GM23338 (cell line): ENCODE data around the gene HSF4. TPM values are rescaled to one million over a fixed set of nuclear protein-coding genes. Genes with fewer than 3 reads are reported as not detected.
A peak's percentile ranks its signal among the peaks of the same experiment; 100 is the strongest.

Experiments used
- ATAC-seq: fragments of 200-7000 bp; cut with Tn5 transposase; 3 replicates; pipeline ENCODE4 v1.9.1; 2020
- DNase-seq: peaks from one replicate; pipeline ENCODE4 v3.0.0-alpha.2; 2015; ENCODE audit warnings: low spot score
- H2AFZ ChIP-seq: fragments of 200-600 bp; sonication (generic); 2 replicates; pipeline ENCODE4 v1.8.0; 2016; ENCODE audit warnings: antibody characterized with exemption, mild to moderate bottlenecking, moderate library complexity
- H3F3A ChIP-seq: fragments of 200-600 bp; sonication (generic); replicated peaks from 2 replicates; pipeline ENCODE4 v1.8.0; 2017; ENCODE audit warnings: antibody characterized with exemption, mixed run types, low read depth
- H3K27ac ChIP-seq: fragments of 200-600 bp; sonication (generic); 2 replicates; pipeline ENCODE4 v1.6.1; 2016; ENCODE audit warnings: low read depth
- H3K27me3 ChIP-seq: fragments of 200-600 bp; sonication (generic); 2 replicates; pipeline ENCODE4 v1.8.0; 2016; ENCODE audit warnings: mild to moderate bottlenecking, mixed run types, moderate library complexity; ENCODE audit not compliant: insufficient read depth
- H3K36me3 ChIP-seq: fragments of 200-600 bp; sonication (generic); 2 replicates; pipeline ENCODE4 v1.8.0; 2016; ENCODE audit warnings: mild to moderate bottlenecking; ENCODE audit not compliant: insufficient read depth
- H3K4me1 ChIP-seq: fragments of 200-600 bp; sonication (generic); 2 replicates; pipeline ENCODE4 v1.8.0; 2016; ENCODE audit warnings: mild to moderate bottlenecking, moderate library complexity; ENCODE audit not compliant: insufficient read depth
- H3K4me2 ChIP-seq: fragments of 200-600 bp; sonication (generic); 2 replicates; pipeline ENCODE4 v1.7.1; 2017; ENCODE audit warnings: mixed run types
- H3K4me3 ChIP-seq: fragments of 200-600 bp; sonication (generic); 2 replicates; pipeline ENCODE4 v1.6.1; 2016; ENCODE audit warnings: mixed run types
- H3K79me2 ChIP-seq: fragments of 200-600 bp; sonication (generic); replicated peaks from 2 replicates; pipeline ENCODE4 v1.8.0; 2017; ENCODE audit warnings: mild to moderate bottlenecking; ENCODE audit not compliant: insufficient read depth
- H3K9me2 ChIP-seq: fragments of 200-600 bp; sonication (generic); 2 replicates; pipeline ENCODE4 v1.8.0; 2017; ENCODE audit not compliant: insufficient read depth
- H4K20me1 ChIP-seq: fragments of 200-600 bp; sonication (generic); replicated peaks from 2 replicates; pipeline ENCODE4 v1.8.0; 2017; ENCODE audit warnings: mild to moderate bottlenecking; ENCODE audit not compliant: insufficient read depth
- H3K27ac Mint-ChIP-seq: 2 replicates; pipeline ENCODE4 v1.8.0; 2020; ENCODE audit warnings: inconsistent platforms, mild to moderate bottlenecking, moderate library complexity, mixed read lengths
- H3K27me3 Mint-ChIP-seq: 3 replicates; pipeline ENCODE4 v1.8.0; 2022; ENCODE audit warnings: low read depth, mild to moderate bottlenecking, moderate library complexity, mixed read lengths, inconsistent platforms; ENCODE audit not compliant: insufficient read depth, poor library complexity
- H3K36me3 Mint-ChIP-seq: 3 replicates; pipeline ENCODE4 v1.8.0; 2021; ENCODE audit warnings: low read depth, mild to moderate bottlenecking, inconsistent platforms, moderate library complexity, mixed read lengths
- H3K4me1 Mint-ChIP-seq: 3 replicates; pipeline ENCODE4 v1.8.0; 2020; ENCODE audit warnings: mild to moderate bottlenecking, inconsistent platforms, mixed read lengths
- H3K4me3 Mint-ChIP-seq: 3 replicates; pipeline ENCODE4 v1.8.0; 2021; ENCODE audit warnings: moderate library complexity, mild to moderate bottlenecking, inconsistent platforms, mixed read lengths
- H3K9me3 Mint-ChIP-seq: 3 replicates; pipeline ENCODE4 v1.8.0; 2020; ENCODE audit warnings: moderate library complexity, mild to moderate bottlenecking, inconsistent platforms, mixed read lengths
- EZH2phosphoT487 ChIP-seq: fragments of 200-600 bp; sonication (generic); IDR thresholded peaks from one replicate; pipeline ENCODE4 v1.8.1; 2018; ENCODE audit warnings: antibody characterized with exemption; ENCODE audit not compliant: unreplicated experiment
- JUNB ChIP-seq: IDR thresholded peaks from one replicate; pipeline ENCODE4 v1.6.1; 2016; ENCODE audit warnings: antibody characterized with exemption; ENCODE audit not compliant: unreplicated experiment
- POLR2AphosphoS5 ChIP-seq: IDR thresholded peaks from 2 replicates; pipeline ENCODE4 v1.6.1; 2016; ENCODE audit warnings: antibody characterized with exemption, low read depth
- long read RNA-seq: library from polyadenylated mRNA; unstranded; transcript quantifications from one replicate; pipeline ENCODE4 v2.0.0, GENCODE V29; 2020; ENCODE audit not compliant: unreplicated experiment
- polyA plus RNA-seq: library from polyadenylated mRNA; unstranded; fragments of >200 nt; fragmentation: Nextera tagmentation; extraction: Ambion mirVana; gene quantifications from 2 replicates; pipeline ENCODE4 v1.2.1, GENCODE V29; 2016
- total RNA-seq: library from RNA; depleted of rRNA; stranded (reverse); fragments of >200 nt; shearing (Covaris generic); gene quantifications from 2 replicates; pipeline ENCODE4 v1.2.3, GENCODE V29; 2014; rRNA removed
- TF ChIP-seq, protein P1 (sequence below): fragments of 250-450 bp; sonication (Bioruptor Pico); IDR thresholded peaks from 2 replicates; pipeline ENCODE4 v1.5.0; 2020; ENCODE audit warnings: mild to moderate bottlenecking, moderate library complexity
- TF ChIP-seq, protein P2 (sequence below), 2 experiments: fragments of 200-600 bp in 1 of 2; sonication (generic) in 1 of 2; conservative IDR thresholded peaks; 2 replicates each; pipeline versions ENCODE4 v1.5.1 to v1.6.1; 2016 to 2017; ENCODE audit warnings: antibody characterized with exemption in 2 of 2, low read depth in 2 of 2, mild to moderate bottlenecking in 2 of 2, moderate library complexity in 1 of 2

The HSF4 gene, protein sequence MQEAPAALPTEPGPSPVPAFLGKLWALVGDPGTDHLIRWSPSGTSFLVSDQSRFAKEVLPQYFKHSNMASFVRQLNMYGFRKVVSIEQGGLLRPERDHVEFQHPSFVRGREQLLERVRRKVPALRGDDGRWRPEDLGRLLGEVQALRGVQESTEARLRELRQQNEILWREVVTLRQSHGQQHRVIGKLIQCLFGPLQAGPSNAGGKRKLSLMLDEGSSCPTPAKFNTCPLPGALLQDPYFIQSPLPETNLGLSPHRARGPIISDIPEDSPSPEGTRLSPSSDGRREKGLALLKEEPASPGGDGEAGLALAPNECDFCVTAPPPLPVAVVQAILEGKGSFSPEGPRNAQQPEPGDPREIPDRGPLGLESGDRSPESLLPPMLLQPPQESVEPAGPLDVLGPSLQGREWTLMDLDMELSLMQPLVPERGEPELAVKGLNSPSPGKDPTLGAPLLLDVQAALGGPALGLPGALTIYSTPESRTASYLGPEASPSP
- total RNA-seq (1.3 TPM in 1 of 2 replicates, not detected in the other), polyA plus RNA-seq (0.19 TPM in 1 of 2 replicates, not detected in the other)
- long read RNA-seq = 0 reads

DNA sequence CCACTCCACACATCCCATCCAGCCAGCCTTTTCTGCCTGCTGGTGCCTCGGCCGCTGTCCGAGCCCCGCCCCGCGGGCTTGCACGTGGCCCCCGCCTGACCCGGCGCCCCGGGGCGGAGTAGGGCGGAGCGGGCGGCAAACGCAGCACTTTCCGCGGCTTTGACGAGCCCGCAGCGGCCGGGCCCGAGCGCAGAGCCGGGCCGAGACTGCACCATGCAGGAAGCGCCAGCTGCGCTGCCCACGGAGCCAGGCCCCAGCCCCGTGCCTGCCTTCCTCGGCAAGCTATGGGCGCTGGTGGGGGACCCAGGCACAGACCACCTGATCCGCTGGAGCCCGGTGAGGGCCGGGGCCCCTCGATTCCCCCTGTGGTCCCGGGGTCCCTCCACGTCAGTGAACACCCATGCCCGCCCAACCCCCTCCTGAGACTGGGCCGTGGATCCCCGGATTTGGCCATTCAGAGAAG lies at the start of gene HSF4:
HSF4 (plus strand) TSS at position 147 of the 463 bp plus-strand sequence; CDS start at position 214, 67 bp downstream.
- H3K9me3 Mint-ChIP-seq = peaks cover 4% of the 10 kb centered on the region; the same call in 2 of the 3 replicates

More for the DNA sequence above, at the start of gene HSF4:
- Histone ChIP-seq H3K36me3 (no peaks in the 10 kb centered on the region), H3K27me3 (peaks cover 100% of the 10 kb centered on the region), H3K9me2 (no peaks in the 10 kb centered on the region), H3K27ac (no peak within 1 kb of the TSS), H3K4me2 (peak within 1 kb of the TSS; percentile 79), H3K4me3 (peak within 1 kb of the TSS; percentile 59), H2AFZ (peak within 1 kb of the TSS; percentile 69), H3F3A (peaks cover 10% of the 10 kb centered on the region), H4K20me1 (no peaks in the 10 kb centered on the region; the same call in 1 of the 2 replicates), H3K79me2 (no peaks in the 10 kb centered on the region), H3K4me1 (peaks cover 22% of the 10 kb centered on the region; the same call in 1 of the 2 replicates)
- Mint-ChIP-seq H3K4me3 (peak within 1 kb of the TSS; percentile 60), H3K36me3 (no peaks in the 10 kb centered on the region), H3K4me1 (peaks cover 35% of the 10 kb centered on the region), H3K27me3 (peaks cover 98% of the 10 kb centered on the region), H3K27ac (no peak within 1 kb of the TSS)
- ATAC-seq (peak; percentile 4), DNase-seq (no peak)
- TF ChIP-seq POLR2AphosphoS5 (no peak), EZH2phosphoT487 (no peak), JUNB (no peak)
- TF ChIP-seq, protein P1, sequence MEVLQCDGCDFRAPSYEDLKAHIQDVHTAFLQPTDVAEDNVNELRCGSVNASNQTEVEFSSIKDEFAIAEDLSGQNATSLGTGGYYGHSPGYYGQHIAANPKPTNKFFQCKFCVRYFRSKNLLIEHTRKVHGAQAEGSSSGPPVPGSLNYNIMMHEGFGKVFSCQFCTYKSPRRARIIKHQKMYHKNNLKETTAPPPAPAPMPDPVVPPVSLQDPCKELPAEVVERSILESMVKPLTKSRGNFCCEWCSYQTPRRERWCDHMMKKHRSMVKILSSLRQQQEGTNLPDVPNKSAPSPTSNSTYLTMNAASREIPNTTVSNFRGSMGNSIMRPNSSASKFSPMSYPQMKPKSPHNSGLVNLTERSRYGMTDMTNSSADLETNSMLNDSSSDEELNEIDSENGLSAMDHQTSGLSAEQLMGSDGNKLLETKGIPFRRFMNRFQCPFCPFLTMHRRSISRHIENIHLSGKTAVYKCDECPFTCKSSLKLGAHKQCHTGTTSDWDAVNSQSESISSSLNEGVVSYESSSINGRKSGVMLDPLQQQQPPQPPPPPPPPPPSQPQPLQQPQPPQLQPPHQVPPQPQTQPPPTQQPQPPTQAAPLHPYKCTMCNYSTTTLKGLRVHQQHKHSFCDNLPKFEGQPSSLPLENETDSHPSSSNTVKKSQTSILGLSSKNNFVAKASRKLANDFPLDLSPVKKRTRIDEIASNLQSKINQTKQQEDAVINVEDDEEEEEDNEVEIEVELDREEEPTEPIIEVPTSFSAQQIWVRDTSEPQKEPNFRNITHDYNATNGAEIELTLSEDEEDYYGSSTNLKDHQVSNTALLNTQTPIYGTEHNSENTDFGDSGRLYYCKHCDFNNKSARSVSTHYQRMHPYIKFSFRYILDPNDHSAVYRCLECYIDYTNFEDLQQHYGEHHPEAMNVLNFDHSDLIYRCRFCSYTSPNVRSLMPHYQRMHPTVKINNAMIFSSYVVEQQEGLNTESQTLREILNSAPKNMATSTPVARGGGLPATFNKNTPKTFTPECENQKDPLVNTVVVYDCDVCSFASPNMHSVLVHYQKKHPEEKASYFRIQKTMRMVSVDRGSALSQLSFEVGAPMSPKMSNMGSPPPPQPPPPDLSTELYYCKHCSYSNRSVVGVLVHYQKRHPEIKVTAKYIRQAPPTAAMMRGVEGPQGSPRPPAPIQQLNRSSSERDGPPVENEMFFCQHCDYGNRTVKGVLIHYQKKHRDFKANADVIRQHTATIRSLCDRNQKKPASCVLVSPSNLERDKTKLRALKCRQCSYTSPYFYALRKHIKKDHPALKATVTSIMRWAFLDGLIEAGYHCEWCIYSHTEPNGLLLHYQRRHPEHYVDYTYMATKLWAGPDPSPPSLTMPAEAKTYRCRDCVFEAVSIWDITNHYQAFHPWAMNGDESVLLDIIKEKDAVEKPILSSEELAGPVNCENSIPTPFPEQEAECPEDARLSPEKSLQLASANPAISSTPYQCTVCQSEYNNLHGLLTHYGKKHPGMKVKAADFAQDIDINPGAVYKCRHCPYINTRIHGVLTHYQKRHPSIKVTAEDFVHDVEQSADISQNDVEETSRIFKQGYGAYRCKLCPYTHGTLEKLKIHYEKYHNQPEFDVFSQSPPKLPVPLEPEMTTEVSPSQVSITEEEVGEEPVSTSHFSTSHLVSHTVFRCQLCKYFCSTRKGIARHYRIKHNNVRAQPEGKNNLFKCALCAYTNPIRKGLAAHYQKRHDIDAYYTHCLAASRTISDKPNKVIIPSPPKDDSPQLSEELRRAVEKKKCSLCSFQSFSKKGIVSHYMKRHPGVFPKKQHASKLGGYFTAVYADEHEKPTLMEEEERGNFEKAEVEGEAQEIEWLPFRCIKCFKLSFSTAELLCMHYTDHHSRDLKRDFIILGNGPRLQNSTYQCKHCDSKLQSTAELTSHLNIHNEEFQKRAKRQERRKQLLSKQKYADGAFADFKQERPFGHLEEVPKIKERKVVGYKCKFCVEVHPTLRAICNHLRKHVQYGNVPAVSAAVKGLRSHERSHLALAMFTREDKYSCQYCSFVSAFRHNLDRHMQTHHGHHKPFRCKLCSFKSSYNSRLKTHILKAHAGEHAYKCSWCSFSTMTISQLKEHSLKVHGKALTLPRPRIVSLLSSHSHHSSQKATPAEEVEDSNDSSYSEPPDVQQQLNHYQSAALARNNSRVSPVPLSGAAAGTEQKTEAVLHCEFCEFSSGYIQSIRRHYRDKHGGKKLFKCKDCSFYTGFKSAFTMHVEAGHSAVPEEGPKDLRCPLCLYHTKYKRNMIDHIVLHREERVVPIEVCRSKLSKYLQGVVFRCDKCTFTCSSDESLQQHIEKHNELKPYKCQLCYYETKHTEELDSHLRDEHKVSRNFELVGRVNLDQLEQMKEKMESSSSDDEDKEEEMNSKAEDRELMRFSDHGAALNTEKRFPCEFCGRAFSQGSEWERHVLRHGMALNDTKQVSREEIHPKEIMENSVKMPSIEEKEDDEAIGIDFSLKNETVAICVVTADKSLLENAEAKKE (CRISPR knock-in tag) = no peak
- TF ChIP-seq, protein P2, sequence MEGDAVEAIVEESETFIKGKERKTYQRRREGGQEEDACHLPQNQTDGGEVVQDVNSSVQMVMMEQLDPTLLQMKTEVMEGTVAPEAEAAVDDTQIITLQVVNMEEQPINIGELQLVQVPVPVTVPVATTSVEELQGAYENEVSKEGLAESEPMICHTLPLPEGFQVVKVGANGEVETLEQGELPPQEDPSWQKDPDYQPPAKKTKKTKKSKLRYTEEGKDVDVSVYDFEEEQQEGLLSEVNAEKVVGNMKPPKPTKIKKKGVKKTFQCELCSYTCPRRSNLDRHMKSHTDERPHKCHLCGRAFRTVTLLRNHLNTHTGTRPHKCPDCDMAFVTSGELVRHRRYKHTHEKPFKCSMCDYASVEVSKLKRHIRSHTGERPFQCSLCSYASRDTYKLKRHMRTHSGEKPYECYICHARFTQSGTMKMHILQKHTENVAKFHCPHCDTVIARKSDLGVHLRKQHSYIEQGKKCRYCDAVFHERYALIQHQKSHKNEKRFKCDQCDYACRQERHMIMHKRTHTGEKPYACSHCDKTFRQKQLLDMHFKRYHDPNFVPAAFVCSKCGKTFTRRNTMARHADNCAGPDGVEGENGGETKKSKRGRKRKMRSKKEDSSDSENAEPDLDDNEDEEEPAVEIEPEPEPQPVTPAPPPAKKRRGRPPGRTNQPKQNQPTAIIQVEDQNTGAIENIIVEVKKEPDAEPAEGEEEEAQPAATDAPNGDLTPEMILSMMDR (conservative IDR thresholded peaks at IDR 0.05; ENCODE audit: low read depth in 2 of 2) = no peak
